Naive thymus-derived CD8-positive, alpha-beta T cell (primary cell): ENCODE measurements around the gene TMX4. TPM values are rescaled to one million over a fixed set of nuclear protein-coding genes. Genes with fewer than 3 reads are reported as not detected.
"Not testable (repeated sequence)": the region's sequence is repeated elsewhere in the genome, so short reads cannot be mapped to it uniquely, and the experiment has no call there.

Experiments
- ATAC-seq, 2 donors: fragments of 150-1000 bp; cut with Tn5 transposase in 1 of 2; sonication (Bioruptor Pico), chemical (Tn5 transposase) in 1 of 2; 1 replicate in 1 of 2; 2 replicates in 1 of 2; pipeline ENCODE4 v1.10.0; 2021; ENCODE audit warnings: mild to moderate bottlenecking in 2 of 2, moderate library complexity in 2 of 2
- POLR2A ChIA-PET: fragments of 350-600 bp; sonication (Branson Sonifier 250); formaldehyde crosslinking; loops from one replicate; lab custom pipeline; 2021; ENCODE audit warnings: antibody characterized with exemption; lab: Charles Lee
- DNase-seq, 10 donors: peaks; one replicate each; pipeline versions ENCODE4 v3.0.0 to v3.0.0-alpha.2; 2020 to 2022
- H3K27ac Mint-ChIP-seq, 10 donors: one replicate each; pipeline ENCODE4 v1.8.0; 2020 to 2022; ENCODE audit warnings: mild to moderate bottlenecking in 10 of 10, mixed read lengths in 10 of 10, moderate library complexity in 4 of 10, inconsistent platforms in 1 of 10
- H3K27me3 Mint-ChIP-seq, 5 donors: one replicate each; pipeline ENCODE4 v1.8.0; 2021 to 2022; ENCODE audit warnings: mixed read lengths in 5 of 5
- H3K36me3 Mint-ChIP-seq, 3 donors: one replicate each; pipeline ENCODE4 v1.8.0; 2020 to 2022; ENCODE audit warnings: mixed read lengths in 3 of 3, mild to moderate bottlenecking in 2 of 3, inconsistent platforms in 1 of 3
- H3K4me1 Mint-ChIP-seq, 4 donors: one replicate each; pipeline ENCODE4 v1.8.0; 2021 to 2022; ENCODE audit warnings: mixed read lengths in 4 of 4
- H3K4me3 Mint-ChIP-seq, 10 donors: one replicate each; pipeline ENCODE4 v1.8.0; 2020 to 2022; ENCODE audit warnings: mild to moderate bottlenecking in 10 of 10, mixed read lengths in 10 of 10, moderate library complexity in 6 of 10, inconsistent platforms in 1 of 10
- H3K9me3 Mint-ChIP-seq, 9 donors: one replicate each; pipeline ENCODE4 v1.8.0; 2020 to 2022; ENCODE audit warnings: mixed read lengths in 9 of 9, mild to moderate bottlenecking in 3 of 9, inconsistent platforms in 1 of 9, moderate library complexity in 1 of 9
- polyA plus RNA-seq, 3 donors: library from polyadenylated mRNA; unstranded; fragments of 300-500 nt; fragmentation: Illumina TruSeq; gene quantifications; one replicate each; pipeline ENCODE4 v1.2.3, GENCODE V29; 2021
- total RNA-seq, 8 experiments: library from RNA in 2 of 8; stranded (reverse) in 2 of 8; gene quantifications; one replicate each; pipeline ENCODE4 v1.2.3 and lab custom pipeline; 2021 to 2026

TMX4 gene
- total and polyA plus RNA-seq, 5 experiments from 2014 or later: 32.3 to 75.1 (median 39.5) TPM

- Mint-ChIP-seq H3K36me3 (peaks cover 9 to 67% (median 19%) of the 10 kb centered on the region in 3 donors), H3K27ac (peak overlapping the region in 3 of 10 donors; percentile 1 to 71 (median 43)), H3K27me3 (no peaks in the 10 kb centered on the region), H3K9me3 (no peaks in the 10 kb centered on the region), H3K4me1 (peaks cover 7 to 22% (median 12%) of the 10 kb centered on the region in 4 donors), H3K4me3 (no peak overlapping the region)
- no peak for DNase-seq
- POLR2A ChIA-PET: interaction anchor here (0.9 kb wide), 1 partner anchor 38 kb away, joined by 3 read pairs; the partner anchor contains the start of gene TMX4
- ATAC-seq: no peak
These were observed 38.2 kb downstream of the TMX4 start for GRCh38 chr20:7981374-7981773.

DNA sequence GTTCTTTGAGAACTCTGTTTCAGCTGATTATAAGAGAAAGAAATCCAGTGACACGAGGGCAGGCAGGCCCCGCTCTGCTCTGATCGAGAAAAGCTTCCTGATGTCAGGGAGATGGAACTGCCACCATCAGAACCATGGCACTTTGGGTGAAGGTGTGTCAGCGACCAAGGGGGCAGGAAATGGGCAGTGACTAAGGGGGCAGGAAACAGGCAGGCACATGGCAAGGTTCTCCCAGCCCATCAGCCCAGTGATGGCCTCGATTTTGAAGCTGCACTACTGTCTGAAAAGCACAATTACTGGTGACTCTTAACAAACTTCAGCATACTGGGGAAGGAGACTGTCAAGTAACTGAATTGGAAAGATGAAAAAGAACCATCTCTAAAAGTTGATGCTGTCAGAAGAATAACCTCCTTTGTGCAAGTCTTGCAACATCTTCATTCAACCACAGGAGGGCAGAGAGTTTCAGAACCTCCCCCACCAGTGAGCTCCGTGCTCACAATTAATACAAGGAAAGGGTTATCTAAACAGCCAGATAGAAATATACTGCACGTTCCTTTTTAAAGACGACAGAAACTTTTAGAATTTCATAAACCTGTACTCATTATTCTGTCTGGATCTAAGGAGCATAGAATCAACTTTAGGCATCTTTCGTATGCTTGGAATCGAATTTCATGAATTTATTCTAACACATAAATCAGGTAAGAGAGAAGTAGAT lies 39.1 kb downstream of the TMX4 start:
- DNase-seq (peak in 1 of 10 donors; percentile 4), ATAC-seq (peak in 1 of 2 donors; percentile 45)
- Mint-ChIP-seq H3K4me3 (no peak overlapping the region), H3K9me3 (no peaks in the 10 kb centered on the region), H3K27ac (peak overlapping the region in 8 of 10 donors; percentile 1 to 78 (median 43)), H3K27me3 (no peaks in the 10 kb centered on the region), H3K36me3 (peaks cover 9 to 62% (median 19%) of the 10 kb centered on the region in 3 donors), H3K4me1 (peaks cover 7 to 22% (median 12%) of the 10 kb centered on the region in 4 donors)
- POLR2A ChIA-PET: interaction anchor here (0.9 kb wide), 1 partner anchor 39 kb away, joined by 3 read pairs; the partner anchor contains the start of gene TMX4

DNA sequence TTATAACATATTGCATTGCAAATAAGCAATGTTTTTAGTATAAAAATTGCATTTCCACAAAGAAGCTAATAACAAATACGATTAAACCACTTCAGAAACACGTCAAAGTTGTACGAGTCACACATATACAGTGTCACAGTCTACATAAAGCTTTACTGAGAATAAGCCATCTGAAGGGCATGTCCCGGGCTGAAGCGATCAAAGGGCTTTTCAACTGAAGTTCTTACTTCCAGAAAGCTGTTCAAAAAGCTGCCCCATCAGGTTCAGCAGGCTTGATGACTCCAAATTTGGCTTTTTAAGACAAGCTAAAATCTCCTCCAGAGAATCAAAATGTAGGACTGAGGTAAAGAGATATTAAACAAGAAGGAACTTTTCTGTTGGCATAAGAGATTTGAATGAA lies 41.9 kb downstream of the TMX4 start:
- Mint-ChIP-seq H3K27me3 (no peaks in the 10 kb centered on the region), H3K4me3 (no peak overlapping the region), H3K36me3 (peaks cover 9 to 42% (median 12%) of the 10 kb centered on the region in 3 donors), H3K9me3 (no peaks in the 10 kb centered on the region), H3K27ac (peak overlapping the region in 1 of 10 donors; percentile 22), H3K4me1 (peaks cover 7 to 22% (median 12%) of the 10 kb centered on the region in 4 donors)
- POLR2A ChIA-PET: no interaction called here
- DNase-seq (no peak), ATAC-seq (no peak)

GRCh38 chr20:7975851-7976414 lies 43.6 kb downstream of the TMX4 start:
- peaks cover 0 to under 1% (median 0%) of the 10 kb centered on the region in 5 donors for H3K27me3 Mint-ChIP-seq
- peaks cover 3 to 26% (median 4%) of the 10 kb centered on the region in 3 donors for H3K36me3 Mint-ChIP-seq
- no peak overlapping the region for H3K4me3 Mint-ChIP-seq
- DNase-seq: no peak
- POLR2A ChIA-PET: no interaction called here
- H3K4me1 Mint-ChIP-seq: peaks cover 3 to 8% (median 7%) of the 10 kb centered on the region in 4 donors
- no peak for ATAC-seq
- H3K27ac Mint-ChIP-seq: no peak overlapping the region
- H3K9me3 Mint-ChIP-seq: no peaks in the 10 kb centered on the region

- Mint-ChIP-seq H3K4me3 (no peak overlapping the region), H3K9me3 (no peaks in the 10 kb centered on the region), H3K36me3 (peaks cover 2 to 16% (median 3%) of the 10 kb centered on the region in 3 donors), H3K27ac (no peak overlapping the region), H3K4me1 (no peaks in the 10 kb centered on the region), H3K27me3 (peaks cover 0 to 7% (median 2%) of the 10 kb centered on the region in 5 donors)
- DNase-seq: no peak
- no peak for ATAC-seq
- POLR2A ChIA-PET: no interaction called here
These were observed 44.7 kb downstream of the TMX4 start for GRCh38 chr20:7974785-7975435.

DNA sequence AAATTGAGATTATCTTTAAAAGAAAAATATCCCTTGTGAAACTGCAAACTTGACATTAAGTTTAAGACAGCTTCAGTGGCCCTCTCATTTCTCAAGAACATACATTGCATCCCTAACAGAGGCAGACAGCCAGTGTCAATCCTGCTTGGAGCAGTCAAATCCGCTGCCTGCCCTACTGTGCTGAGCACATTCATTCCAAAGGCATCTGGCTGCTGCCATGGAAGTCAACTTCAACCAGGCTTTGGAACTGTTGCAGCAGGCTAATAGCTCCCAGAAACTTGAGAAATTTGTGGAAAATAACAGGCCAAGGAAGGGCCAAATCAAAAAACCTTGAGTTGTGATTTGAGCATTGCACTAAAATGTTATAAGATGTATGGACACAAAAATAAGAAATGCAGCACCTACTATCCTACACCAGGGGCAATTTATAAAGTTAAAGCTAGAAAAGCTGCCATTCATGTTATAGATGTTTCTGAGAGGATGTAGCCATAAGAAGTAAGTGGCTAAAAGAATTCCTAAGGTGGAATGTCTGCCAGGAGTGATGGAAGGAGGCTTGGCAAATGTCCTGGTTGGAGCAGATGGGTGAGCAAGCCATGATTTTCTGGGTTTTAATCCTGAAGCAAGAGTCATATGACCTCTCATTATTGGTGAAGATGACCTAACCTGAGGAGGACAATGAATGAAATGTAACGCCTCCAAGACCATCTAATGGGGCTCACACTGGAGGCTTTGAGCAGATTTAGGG lies 47.9 kb downstream of the TMX4 start:
- no peak overlapping the region for H3K27ac Mint-ChIP-seq
- no peak for DNase-seq
- POLR2A ChIA-PET: no interaction called here
- no peak for ATAC-seq
- H3K4me1 Mint-ChIP-seq: no peaks in the 10 kb centered on the region
- H3K27me3 Mint-ChIP-seq: peaks cover 0 to 7% (median 2%) of the 10 kb centered on the region in 5 donors
- H3K4me3 Mint-ChIP-seq: no peak overlapping the region
- no peaks in the 10 kb centered on the region for H3K36me3 Mint-ChIP-seq
- H3K9me3 Mint-ChIP-seq: no peaks in the 10 kb centered on the region

DNA sequence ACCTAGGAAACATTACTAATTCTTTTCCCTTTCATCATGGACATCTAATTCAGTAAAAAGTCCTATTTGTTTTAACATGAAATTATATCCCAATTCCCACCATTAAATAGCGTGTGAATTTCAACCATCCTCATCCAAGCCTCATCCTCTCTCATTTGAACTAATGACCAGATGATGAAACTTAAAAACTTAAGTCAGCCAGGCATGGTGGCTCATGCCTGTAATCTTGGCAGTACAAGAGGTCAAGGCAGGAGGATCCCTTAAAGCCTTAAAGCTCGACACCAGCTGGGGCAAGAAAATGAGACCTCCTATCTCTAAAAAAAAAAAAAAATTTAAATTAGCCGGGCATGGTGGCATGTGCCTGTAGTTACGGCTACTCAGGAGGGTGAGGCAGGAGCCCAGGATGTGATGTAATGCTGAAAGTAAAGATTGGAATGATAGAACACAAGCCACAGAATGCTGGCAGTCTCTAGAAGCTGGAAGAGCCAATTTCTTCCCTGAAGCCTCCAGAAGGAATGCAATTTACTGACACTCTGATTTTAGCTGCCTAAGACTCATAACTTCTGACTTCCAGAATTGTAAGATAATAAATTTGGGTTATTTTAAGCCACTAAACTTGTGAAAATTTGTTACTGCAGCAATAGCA lies 52.2 kb downstream of the TMX4 start:
- DNase-seq (no peak), ATAC-seq (no peak)
- Mint-ChIP-seq H3K4me1 (no peaks in the 10 kb centered on the region), H3K27ac (no peak overlapping the region), H3K27me3 (peaks cover 0 to 12% (median 7%) of the 10 kb centered on the region in 5 donors), H3K4me3 (no peak overlapping the region), H3K36me3 (no peaks in the 10 kb centered on the region), H3K9me3 (no peaks in the 10 kb centered on the region)
- POLR2A ChIA-PET: no interaction called here

GRCh38 chr20:7966176-7966575 lies 53.4 kb downstream of the TMX4 start:
- H3K27me3 Mint-ChIP-seq: peaks cover 0 to 12% (median 7%) of the 10 kb centered on the region in 5 donors
- H3K4me3 Mint-ChIP-seq: no peak overlapping the region
- no peak for DNase-seq
- H3K27ac Mint-ChIP-seq: no peak overlapping the region
- no peaks in the 10 kb centered on the region for H3K4me1 Mint-ChIP-seq
- no peaks in the 10 kb centered on the region for H3K36me3 Mint-ChIP-seq
- POLR2A ChIA-PET: no interaction called here
- H3K9me3 Mint-ChIP-seq: no peaks in the 10 kb centered on the region
- no peak for ATAC-seq

GRCh38 chr20:7959484-7959883 lies 60.1 kb downstream of the TMX4 start:
- ATAC-seq: no peak
- no peak overlapping the region for H3K27ac Mint-ChIP-seq
- DNase-seq: no peak
- no peak overlapping the region for H3K4me3 Mint-ChIP-seq
- no peaks in the 10 kb centered on the region for H3K4me1 Mint-ChIP-seq
- POLR2A ChIA-PET: no interaction called here
- peaks cover 0 to 7% (median 2%) of the 10 kb centered on the region in 3 donors for H3K36me3 Mint-ChIP-seq
- peaks cover 14 to 40% (median 27%) of the 10 kb centered on the region in 5 donors for H3K27me3 Mint-ChIP-seq
- peaks cover 0 to 25% (median 8%) of the 10 kb centered on the region in 9 donors for H3K9me3 Mint-ChIP-seq

- not testable (repeated sequence) for H3K4me1 Mint-ChIP-seq, H3K4me3 Mint-ChIP-seq
- H3K27me3 Mint-ChIP-seq: peaks cover 13 to 66% (median 34%) of the 10 kb centered on the region in 5 donors
These were observed 63.0 kb downstream of the TMX4 start for GRCh38 chr20:7956561-7956960.

GRCh38 chr20:7950387-7950786 lies 69.2 kb downstream of the TMX4 start:
- peaks cover 8 to 45% (median 29%) of the 10 kb centered on the region in 5 donors for H3K27me3 Mint-ChIP-seq
- peaks cover 0 to 39% (median 28%) of the 10 kb centered on the region in 9 donors for H3K9me3 Mint-ChIP-seq
- peaks cover 0 to 8% (median 0%) of the 10 kb centered on the region in 3 donors for H3K36me3 Mint-ChIP-seq
- no peak for DNase-seq
- no peaks in the 10 kb centered on the region for H3K4me1 Mint-ChIP-seq
- no peak for ATAC-seq
- POLR2A ChIA-PET: no interaction called here
- H3K4me3 Mint-ChIP-seq: no peak overlapping the region
- no peak overlapping the region for H3K27ac Mint-ChIP-seq

More at GRCh38 chr20:7956561-7956960, 63.0 kb downstream of the TMX4 start:
- H3K9me3 Mint-ChIP-seq: peaks cover 0 to 37% (median 17%) of the 10 kb centered on the region in 9 donors
- POLR2A ChIA-PET, H3K27ac Mint-ChIP-seq, H3K36me3 Mint-ChIP-seq, ATAC-seq, DNase-seq: not testable (repeated sequence)

DNA sequence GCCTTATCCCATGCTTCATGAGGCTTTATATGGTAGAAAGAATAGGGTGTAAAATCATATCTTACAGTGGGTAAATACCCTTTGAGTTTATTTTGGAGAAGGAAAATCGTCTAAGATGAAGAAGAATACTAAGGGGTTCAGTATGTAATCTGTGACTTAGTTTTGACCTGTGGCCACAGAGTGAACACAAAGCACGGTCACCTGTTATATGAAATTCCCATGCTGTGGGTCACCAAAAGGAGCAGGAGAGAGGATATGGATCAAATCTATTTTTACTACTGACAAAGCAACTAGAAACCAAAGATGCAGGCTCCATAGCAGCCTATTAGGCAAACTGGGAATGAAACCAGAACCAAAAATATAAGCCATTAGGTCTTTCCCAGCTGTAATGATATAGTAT lies 75.7 kb downstream of the TMX4 start:
- POLR2A ChIA-PET: no interaction called here
- ATAC-seq: no peak

More for the DNA sequence above, 75.7 kb downstream of the TMX4 start:
- no peak overlapping the region for H3K27ac Mint-ChIP-seq
- no peak for DNase-seq
- H3K27me3 Mint-ChIP-seq: peaks cover 0 to 14% (median 4%) of the 10 kb centered on the region in 5 donors
- peaks cover 0 to 17% (median 12%) of the 10 kb centered on the region in 9 donors for H3K9me3 Mint-ChIP-seq
- H3K4me1 Mint-ChIP-seq: no peaks in the 10 kb centered on the region
- H3K36me3 Mint-ChIP-seq: peaks cover 0 to 8% (median 0%) of the 10 kb centered on the region in 3 donors
- no peak overlapping the region for H3K4me3 Mint-ChIP-seq
